Erythroblast (primary cell): ENCODE measurements around the gene IDNK.

Source experiments
- GATA1 ChIP-seq: IDR thresholded peaks from 2 replicates; pipeline ENCODE4 v1.6.1; 2011; ENCODE audit warnings: low read depth, mild to moderate bottlenecking, control low read depth, low read length, moderate library complexity
- POLR2A ChIP-seq: IDR thresholded peaks from 2 replicates; pipeline ENCODE4 v1.6.1; 2011; ENCODE audit warnings: mild to moderate bottlenecking, low read length

DNA sequence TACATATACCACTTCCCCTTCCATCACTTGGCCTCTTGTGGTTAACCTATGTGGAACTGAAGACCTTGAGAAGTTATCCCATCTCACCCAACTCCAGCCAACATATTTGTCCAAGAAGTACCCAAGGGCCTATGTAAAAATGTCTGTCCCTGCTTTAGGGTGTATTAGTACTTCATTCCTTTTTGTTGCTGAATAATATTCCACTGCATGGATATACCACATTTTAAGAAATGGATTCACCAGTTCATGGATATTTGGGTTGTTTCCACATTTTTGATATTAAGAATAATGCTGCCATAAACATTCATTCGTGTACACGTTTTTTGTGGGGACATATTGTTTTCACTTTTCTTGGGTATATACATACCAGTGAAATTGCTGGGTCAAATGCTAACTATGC lies 28.6 kb downstream of the IDNK start:
- TF ChIP-seq POLR2A (no peak), GATA1 (no peak)
